Mucosa of rectum (tissue), 2 donors: ENCODE measurements around the gene SH2D3C.
A peak's percentile ranks its signal among the peaks of the same experiment; 100 is the strongest.

Experiments used
- H3K27ac ChIP-seq, 2 donors: one replicate each; pipeline ENCODE4 v1.7.0; 2013; ENCODE audit warnings: inconsistent platforms in 2 of 2, low read depth in 2 of 2, low read length in 2 of 2
- H3K27me3 ChIP-seq, 2 donors: one replicate each; pipeline ENCODE4 v1.7.0; 2013; ENCODE audit warnings: low read length in 2 of 2; ENCODE audit not compliant: control insufficient read depth in 2 of 2, insufficient read depth in 2 of 2
- H3K36me3 ChIP-seq, 2 donors: one replicate each; pipeline ENCODE4 v1.7.0; 2013; ENCODE audit warnings: low read length in 2 of 2; ENCODE audit not compliant: control insufficient read depth in 2 of 2, insufficient read depth in 2 of 2
- H3K4me1 ChIP-seq, 2 donors: one replicate each; pipeline ENCODE4 v1.7.0; 2013; ENCODE audit warnings: low read length in 2 of 2, mild to moderate bottlenecking in 1 of 2; ENCODE audit not compliant: control insufficient read depth in 2 of 2, insufficient read depth in 2 of 2
- H3K4me3 ChIP-seq, 2 donors: one replicate each; pipeline ENCODE4 v1.7.0; 2013; ENCODE audit warnings: low read length in 2 of 2
- H3K9ac ChIP-seq, 2 donors: one replicate each; pipeline ENCODE4 v1.7.0; 2013; ENCODE audit warnings: low read length in 2 of 2, low read depth in 1 of 2, mild to moderate bottlenecking in 1 of 2
- H3K9me3 ChIP-seq, 2 donors: one replicate each; pipeline ENCODE4 v1.7.0; 2013; ENCODE audit warnings: low read length in 2 of 2; ENCODE audit not compliant: control insufficient read depth in 2 of 2
- donor health status: healthy.
- donor health status: Normal muscosa, but diverticular disease.

Gene SH2D3C

GRCh38 chr9:127732444-127732843 is 46.0 kb downstream of the SH2D3C start:
- H3K4me1 ChIP-seq = peaks cover 8 to 9% of the 10 kb centered on the region in 2 donors
- peaks cover 0 to 5% of the 10 kb centered on the region in 2 donors for H3K36me3 ChIP-seq
- no peak overlapping the region for H3K4me3 ChIP-seq
- H3K27me3 ChIP-seq = no peaks in the 10 kb centered on the region
- no peak overlapping the region for H3K27ac ChIP-seq
- no peaks in the 10 kb centered on the region for H3K9me3 ChIP-seq
- H3K9ac ChIP-seq = no peak overlapping the region

- Histone ChIP-seq H3K27ac (no peak overlapping the region), H3K36me3 (peaks cover 0 to 5% of the 10 kb centered on the region in 2 donors), H3K27me3 (no peaks in the 10 kb centered on the region), H3K4me1 (peaks cover 8 to 9% of the 10 kb centered on the region in 2 donors), H3K4me3 (no peak overlapping the region), H3K9ac (no peak overlapping the region), H3K9me3 (no peaks in the 10 kb centered on the region)
Observed at GRCh38 chr9:127731938-127732337, 46.5 kb downstream of the SH2D3C start.

- Histone ChIP-seq H3K4me1 (peaks cover 8 to 9% of the 10 kb centered on the region in 2 donors), H3K9ac (no peak overlapping the region), H3K27me3 (no peaks in the 10 kb centered on the region), H3K27ac (no peak overlapping the region), H3K36me3 (peaks cover 0 to 5% of the 10 kb centered on the region in 2 donors), H3K4me3 (no peak overlapping the region), H3K9me3 (no peaks in the 10 kb centered on the region)
Observed at GRCh38 chr9:127730799-127731410, 47.6 kb downstream of the SH2D3C start.

GRCh38 chr9:127730262-127730661 is 48.2 kb downstream of the SH2D3C start:
- H3K36me3 ChIP-seq = peaks cover 0 to 5% of the 10 kb centered on the region in 2 donors
- H3K27ac ChIP-seq = no peak overlapping the region
- H3K9ac ChIP-seq = no peak overlapping the region
- no peaks in the 10 kb centered on the region for H3K9me3 ChIP-seq
- H3K4me3 ChIP-seq = no peak overlapping the region
- peaks cover 5 to 7% of the 10 kb centered on the region in 2 donors for H3K4me1 ChIP-seq
- no peaks in the 10 kb centered on the region for H3K27me3 ChIP-seq

- Histone ChIP-seq H3K4me3 (no peak overlapping the region), H3K27me3 (no peaks in the 10 kb centered on the region), H3K36me3 (peaks cover 0 to 5% of the 10 kb centered on the region in 2 donors), H3K9ac (no peak overlapping the region), H3K9me3 (no peaks in the 10 kb centered on the region), H3K27ac (no peak overlapping the region), H3K4me1 (peaks cover 6 to 7% of the 10 kb centered on the region in 2 donors)
Observed at GRCh38 chr9:127729522-127730256, 48.8 kb downstream of the SH2D3C start.

- Histone ChIP-seq H3K9ac (no peak overlapping the region), H3K27ac (no peak overlapping the region)
Observed at GRCh38 chr9:127728808-127729207, 49.7 kb downstream of the SH2D3C start.

GRCh38 chr9:127726871-127727270 is 51.6 kb downstream of the SH2D3C start:
- Histone ChIP-seq H3K9me3 (no peaks in the 10 kb centered on the region), H3K27me3 (no peaks in the 10 kb centered on the region), H3K4me1 (peaks cover 3 to 13% of the 10 kb centered on the region in 2 donors), H3K4me3 (no peak overlapping the region), H3K36me3 (peaks cover 0 to 5% of the 10 kb centered on the region in 2 donors), H3K9ac (no peak overlapping the region), H3K27ac (no peak overlapping the region)

More at GRCh38 chr9:127728808-127729207, 49.7 kb downstream of the SH2D3C start:
- H3K36me3 ChIP-seq = peaks cover 0 to 5% of the 10 kb centered on the region in 2 donors
- no peaks in the 10 kb centered on the region for H3K27me3 ChIP-seq
- H3K4me1 ChIP-seq = peaks cover 1 to 8% of the 10 kb centered on the region in 2 donors
- H3K9me3 ChIP-seq = no peaks in the 10 kb centered on the region
- H3K4me3 ChIP-seq = no peak overlapping the region

GRCh38 chr9:127724012-127724411 is 54.5 kb downstream of the SH2D3C start:
- no peak overlapping the region for H3K27ac ChIP-seq

GRCh38 chr9:127723444-127723843 is 55.0 kb downstream of the SH2D3C start:
- Histone ChIP-seq H3K36me3 (no peaks in the 10 kb centered on the region), H3K27me3 (no peaks in the 10 kb centered on the region), H3K4me1 (peaks cover 3 to 14% of the 10 kb centered on the region in 2 donors), H3K9me3 (no peaks in the 10 kb centered on the region), H3K27ac (no peak overlapping the region), H3K9ac (no peak overlapping the region), H3K4me3 (no peak overlapping the region)

More at GRCh38 chr9:127724012-127724411, 54.5 kb downstream of the SH2D3C start:
- H3K9me3 ChIP-seq = no peaks in the 10 kb centered on the region
- no peak overlapping the region for H3K4me3 ChIP-seq
- peak overlapping the region in 1 of 2 donors; percentile 33 for H3K9ac ChIP-seq
- H3K4me1 ChIP-seq = peaks cover 3 to 14% of the 10 kb centered on the region in 2 donors
- H3K36me3 ChIP-seq = no peaks in the 10 kb centered on the region
- H3K27me3 ChIP-seq = no peaks in the 10 kb centered on the region

- Histone ChIP-seq H3K36me3 (no peaks in the 10 kb centered on the region), H3K4me1 (peaks cover 3 to 14% of the 10 kb centered on the region in 2 donors), H3K27me3 (no peaks in the 10 kb centered on the region), H3K27ac (no peak overlapping the region), H3K9ac (no peak overlapping the region), H3K9me3 (no peaks in the 10 kb centered on the region), H3K4me3 (no peak overlapping the region)
Observed at GRCh38 chr9:127723013-127723412, 55.5 kb downstream of the SH2D3C start.
